ENCODE data around the gene ALPI.

DNA sequence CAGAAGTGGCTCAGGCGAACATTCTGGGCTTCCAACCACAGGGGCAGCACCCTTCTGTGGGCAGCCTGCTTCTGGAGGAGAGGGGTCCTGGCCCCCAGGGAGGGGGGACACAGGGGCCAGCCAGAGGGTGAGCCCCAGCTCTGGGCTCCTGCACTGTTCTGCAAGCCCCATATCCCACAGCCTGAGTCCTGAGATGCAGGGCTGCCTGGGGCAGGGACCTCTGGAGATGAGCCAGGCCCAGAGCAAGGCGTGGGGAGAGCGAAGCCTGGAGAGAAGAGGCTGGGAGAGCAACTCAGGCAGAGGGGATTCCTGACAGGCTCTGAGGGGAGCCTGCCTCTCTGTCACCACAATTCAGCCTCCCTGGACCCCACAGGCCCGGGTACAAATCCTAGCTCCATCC lies 50.8 kb downstream of the ALPI start:
- TF ChIP-seq CTCF (conservative IDR thresholded peaks at IDR 0.05): no peak
- no peak for TF ChIP-seq EZH2 (IDR thresholded peaks at IDR 0.05; ENCODE audit: low read depth)

All from PC-9 (cell line).